Body of pancreas (tissue), 4 donors: ENCODE results near the gene PPP2R2B. TPM values are rescaled to one million over a fixed set of nuclear protein-coding genes. Genes with fewer than 3 reads are reported as not detected.

ENCODE experiments used
- ATAC-seq: fragments of 150-250 bp; one replicate; pipeline ENCODE4 v1.9.1; 2016
- DNase-seq, 4 donors: peaks; one replicate each; pipeline ENCODE4 v3.0.0-alpha.2; 2019
- H3K27ac ChIP-seq, 4 donors: fragments of 200-600 bp; sonication (generic); 1 replicate in 3 of 4; 2 replicates in 1 of 4; pipeline versions ENCODE4 v1.5.1 to v1.6.1; 2016 to 2019; ENCODE audit warnings: mild to moderate bottlenecking in 1 of 4, mixed read lengths in 1 of 4, moderate library complexity in 1 of 4
- H3K27me3 ChIP-seq, 2 donors: fragments of 200-600 bp; sonication (generic); one replicate each; pipeline ENCODE4 v1.6.0; 2016; ENCODE audit warnings: mild to moderate bottlenecking in 1 of 2
- H3K36me3 ChIP-seq, 2 donors: fragments of 200-600 bp; sonication (generic); replicated peaks in 1 of 2; 2 replicates each; pipeline ENCODE4 v1.5.1; 2016; ENCODE audit warnings: low read depth in 2 of 2; ENCODE audit not compliant: insufficient read depth in 1 of 2
- H3K4me1 ChIP-seq: fragments of 200-600 bp; sonication (generic); one replicate; pipeline ENCODE4 v1.6.0; 2016
- H3K4me3 ChIP-seq, 2 donors: fragments of 200-600 bp; sonication (generic); 1 replicate in 1 of 2; 2 replicates in 1 of 2; pipeline ENCODE4 v1.5.1; 2016 to 2019
- H3K9me3 ChIP-seq, 3 donors: fragments of 200-600 bp; sonication (generic); 1 replicate in 2 of 3; 2 replicates in 1 of 3; pipeline ENCODE4 v1.5.1; 2016
- CTCF ChIP-seq, 7 experiments: fragments of 450-650 bp in 4 of 7; fragments of 200-600 bp in 3 of 7; sonication (generic) in 3 of 7; IDR thresholded peaks; one replicate each; pipeline ENCODE4 v1.5.1; 2016 to 2019; ENCODE audit warnings: antibody characterized with exemption in 7 of 7
- POLR2A ChIP-seq, 3 donors: fragments of 450-650 bp; IDR thresholded peaks; one replicate each; pipeline ENCODE4 v1.6.1; 2016; ENCODE audit warnings: antibody characterized with exemption in 3 of 3, mild to moderate bottlenecking in 2 of 3
- WGBS, 2 donors: methylation state at CpG; one replicate each; pipeline ENCODE4 v1.1.5; 2017; 5-methylcytosine and 5-hydroxymethylcytosine counted together
- intact Hi-C: fragments of 100-400 bp; cut with DNase I; formaldehyde crosslinking; loops from one replicate; pipeline ENCODE4 v1.15.1; 2023
- total RNA-seq, 2 donors: library from RNA; depleted of rRNA; stranded (reverse); fragments of >200 nt; gene quantifications; one replicate each; pipeline ENCODE4 v1.1.0, GENCODE V29; 2016

Gene PPP2R2B
- total RNA-seq, 2 donors from 2014 or later = 0.26 TPM; not detected in 1

DNA sequence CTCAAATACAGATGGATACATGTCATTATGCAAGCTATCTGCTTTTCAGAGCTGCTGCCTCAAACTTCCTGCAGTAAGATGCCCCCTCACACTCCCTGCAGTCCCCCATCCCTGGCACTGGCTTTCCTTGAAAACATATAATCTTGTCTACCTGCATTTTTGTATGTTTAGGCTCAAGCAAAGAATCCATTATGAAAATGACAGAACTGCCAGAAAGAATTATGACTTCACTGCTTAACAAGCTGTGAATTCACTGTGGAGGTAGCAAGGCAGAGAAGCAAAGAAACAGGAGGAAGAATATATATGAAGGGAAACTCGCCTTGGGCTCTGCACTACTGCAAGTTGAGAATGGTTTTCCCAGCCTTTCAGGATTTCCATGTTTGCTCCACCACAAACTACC lies 39.4 kb upstream of the PPP2R2B start:
- no peak for ATAC-seq
- intact Hi-C loops = no loop called here
- H3K36me3 ChIP-seq = no peaks in the 10 kb centered on the region
- H3K27me3 ChIP-seq = no peaks in the 10 kb centered on the region
- DNase-seq = no peak
- no peak overlapping the region for H3K27ac ChIP-seq
- no peaks in the 10 kb centered on the region for H3K4me1 ChIP-seq
- TF ChIP-seq POLR2A (IDR thresholded peaks at IDR 0.05) = no peak
- no peak for TF ChIP-seq CTCF (IDR thresholded peaks at IDR 0.05)
- WGBS, 2 donors = 52 to 72% methylated on average over 1 of the region's 1 CpG
- no peaks in the 10 kb centered on the region for H3K9me3 ChIP-seq
- H3K4me3 ChIP-seq = no peak overlapping the region

GRCh38 chr5:146912874-146913273 lies 34.3 kb upstream of the PPP2R2B start:
- Histone ChIP-seq H3K9me3 (no peaks in the 10 kb centered on the region), H3K36me3 (no peaks in the 10 kb centered on the region), H3K4me1 (no peaks in the 10 kb centered on the region), H3K27ac (no peak overlapping the region), H3K4me3 (no peak overlapping the region), H3K27me3 (no peaks in the 10 kb centered on the region)
- WGBS, 2 donors = 83 to 86% methylated on average over 3 of the region's 3 CpGs
- intact Hi-C loops = no loop called here
- no peak for DNase-seq
- no peak for ATAC-seq
- TF ChIP-seq CTCF (IDR thresholded peaks at IDR 0.05) = no peak
- no peak for TF ChIP-seq POLR2A (IDR thresholded peaks at IDR 0.05)

- no peak overlapping the region for H3K4me3 ChIP-seq
- TF ChIP-seq POLR2A (IDR thresholded peaks at IDR 0.05) = no peak
- no peak for TF ChIP-seq CTCF (IDR thresholded peaks at IDR 0.05)
- H3K9me3 ChIP-seq = no peaks in the 10 kb centered on the region
- no peak overlapping the region for H3K27ac ChIP-seq
- DNase-seq (no peak), ATAC-seq (no peak)
- H3K36me3 ChIP-seq = no peaks in the 10 kb centered on the region
- H3K27me3 ChIP-seq = no peaks in the 10 kb centered on the region
- H3K4me1 ChIP-seq = no peaks in the 10 kb centered on the region
- intact Hi-C loops = no loop called here
Observed at GRCh38 chr5:146910239-146910638, 31.7 kb upstream of the PPP2R2B start.

DNA sequence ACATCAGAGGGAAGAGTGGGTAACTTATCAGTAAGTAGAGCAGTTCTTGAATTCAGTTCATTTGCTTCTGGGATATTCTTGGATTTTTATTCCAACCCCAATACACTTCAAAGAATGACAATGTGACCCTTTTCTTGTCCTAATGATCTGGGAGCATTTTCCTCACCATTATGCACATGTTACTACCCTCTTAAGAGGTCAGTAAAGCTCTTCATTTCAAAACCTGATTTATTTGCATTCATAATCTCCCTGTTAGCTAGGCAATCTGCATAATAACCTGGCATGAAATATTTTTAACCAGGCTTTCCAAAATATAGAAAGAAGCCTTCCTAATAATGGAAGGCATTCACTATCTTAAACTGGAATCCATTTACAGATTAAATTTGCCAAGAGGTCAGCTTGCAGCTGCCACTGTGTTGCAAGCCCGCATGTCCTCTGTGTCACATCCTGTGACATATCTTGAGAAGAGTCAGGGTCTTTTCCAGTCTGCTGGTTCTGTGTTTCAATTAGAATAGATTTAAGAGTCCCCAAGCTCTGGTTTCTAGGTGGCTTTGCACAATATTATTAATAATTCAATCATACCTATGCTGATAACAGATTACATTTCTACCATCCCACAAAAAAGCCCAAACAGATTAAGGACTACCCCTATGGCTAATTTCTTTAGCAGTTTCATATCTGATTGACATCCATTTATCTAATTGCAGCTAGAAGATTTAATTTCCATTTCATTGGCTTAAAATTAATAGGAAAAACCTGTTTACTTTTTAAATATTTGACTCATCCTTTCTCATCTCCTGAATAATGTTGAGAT lies 30.9 kb upstream of the PPP2R2B start:
- 74 to 88% methylated on average over 1 of the region's 1 CpG for WGBS, 2 donors
- no peak for TF ChIP-seq POLR2A (IDR thresholded peaks at IDR 0.05)
- TF ChIP-seq CTCF (IDR thresholded peaks at IDR 0.05) = no peak
- ATAC-seq (no peak), DNase-seq (no peak)
- no peaks in the 10 kb centered on the region for H3K9me3 ChIP-seq
- H3K27ac ChIP-seq = no peak overlapping the region
- intact Hi-C loops = no loop called here
- H3K4me1 ChIP-seq = no peaks in the 10 kb centered on the region
- H3K4me3 ChIP-seq = no peak overlapping the region
- H3K36me3 ChIP-seq = no peaks in the 10 kb centered on the region
- H3K27me3 ChIP-seq = no peaks in the 10 kb centered on the region

GRCh38 chr5:146906803-146907202 lies 28.2 kb upstream of the PPP2R2B start:
- no peaks in the 10 kb centered on the region for H3K36me3 ChIP-seq
- H3K9me3 ChIP-seq = no peaks in the 10 kb centered on the region
- intact Hi-C loops = no loop called here
- 62 to 66% methylated on average over 5 of the region's 5 CpGs for WGBS, 2 donors
- DNase-seq = peak in 1 of 4 donors; percentile 5
- no peak for TF ChIP-seq CTCF (IDR thresholded peaks at IDR 0.05)
- TF ChIP-seq POLR2A (IDR thresholded peaks at IDR 0.05) = no peak
- no peak overlapping the region for H3K4me3 ChIP-seq
- no peaks in the 10 kb centered on the region for H3K27me3 ChIP-seq
- ATAC-seq = no peak
- no peaks in the 10 kb centered on the region for H3K4me1 ChIP-seq
- no peak overlapping the region for H3K27ac ChIP-seq
